GM12801 (cell line): ENCODE data around the gene PIF1.

Source experiments
- TF ChIP-seq, protein P1 (sequence below): IDR thresholded peaks from one replicate; pipeline ENCODE4 v1.5.1; 2011; ENCODE audit warnings: control low read depth; ENCODE audit not compliant: insufficient read length; ENCODE audit errors: extremely low read depth

Gene PIF1

GRCh38 chr15:64841344-64842095 is 16.1 kb upstream of the PIF1 start, which contains the start of gene PLEKHO2:
PLEKHO2 (plus strand) TSS chr15:64841915; CDS start chr15:64842017, 102 bp downstream.
- TF ChIP-seq, protein P1, sequence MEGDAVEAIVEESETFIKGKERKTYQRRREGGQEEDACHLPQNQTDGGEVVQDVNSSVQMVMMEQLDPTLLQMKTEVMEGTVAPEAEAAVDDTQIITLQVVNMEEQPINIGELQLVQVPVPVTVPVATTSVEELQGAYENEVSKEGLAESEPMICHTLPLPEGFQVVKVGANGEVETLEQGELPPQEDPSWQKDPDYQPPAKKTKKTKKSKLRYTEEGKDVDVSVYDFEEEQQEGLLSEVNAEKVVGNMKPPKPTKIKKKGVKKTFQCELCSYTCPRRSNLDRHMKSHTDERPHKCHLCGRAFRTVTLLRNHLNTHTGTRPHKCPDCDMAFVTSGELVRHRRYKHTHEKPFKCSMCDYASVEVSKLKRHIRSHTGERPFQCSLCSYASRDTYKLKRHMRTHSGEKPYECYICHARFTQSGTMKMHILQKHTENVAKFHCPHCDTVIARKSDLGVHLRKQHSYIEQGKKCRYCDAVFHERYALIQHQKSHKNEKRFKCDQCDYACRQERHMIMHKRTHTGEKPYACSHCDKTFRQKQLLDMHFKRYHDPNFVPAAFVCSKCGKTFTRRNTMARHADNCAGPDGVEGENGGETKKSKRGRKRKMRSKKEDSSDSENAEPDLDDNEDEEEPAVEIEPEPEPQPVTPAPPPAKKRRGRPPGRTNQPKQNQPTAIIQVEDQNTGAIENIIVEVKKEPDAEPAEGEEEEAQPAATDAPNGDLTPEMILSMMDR: no peak

GRCh38 chr15:64841060-64841343 is 15.6 kb upstream of the PIF1 start:
- TF ChIP-seq, protein P1: no peak

GRCh38 chr15:64837502-64837901 is 12.1 kb upstream of the PIF1 start:
- TF ChIP-seq, protein P1: no peak

DNA sequence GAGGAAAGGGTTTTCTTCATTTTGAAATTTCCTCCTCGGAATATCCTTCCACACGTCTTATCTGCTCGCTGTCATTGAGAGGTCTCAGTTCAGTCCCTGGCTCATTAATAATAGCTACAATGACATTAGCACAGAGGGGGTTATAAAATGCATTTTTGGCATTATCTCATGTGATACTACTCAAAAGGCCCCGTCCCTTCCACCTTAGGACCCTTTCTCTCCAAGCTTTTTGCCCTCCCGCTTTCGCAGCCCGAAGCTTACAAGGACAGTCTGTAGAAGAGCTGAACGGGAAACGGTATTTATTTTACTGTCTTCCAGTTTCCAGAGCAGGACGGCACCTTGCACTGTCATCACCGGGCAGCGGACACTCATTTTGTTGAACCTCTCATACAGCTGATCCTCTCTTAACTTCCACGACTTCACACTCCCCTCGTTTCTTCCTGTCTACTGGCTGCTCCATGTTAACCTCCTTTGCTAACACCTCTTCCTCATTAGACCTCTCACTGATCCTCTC is 10.6 kb upstream of the PIF1 start:
- TF ChIP-seq, protein P1: no peak

- TF ChIP-seq, protein P1: no peak
These were observed 8.2 kb upstream of the PIF1 start for GRCh38 chr15:64833690-64834089.

GRCh38 chr15:64828985-64829384 is 3.5 kb upstream of the PIF1 start:
- TF ChIP-seq, protein P1: no peak

- TF ChIP-seq, protein P1: no peak
These were observed 467 bp downstream of the PIF1 start for GRCh38 chr15:64824929-64825430.
